ENCODE data around the gene ZSCAN29. TPM values are rescaled to one million over a fixed set of nuclear protein-coding genes. Genes with fewer than 3 reads are reported as not detected.

Gene ZSCAN29
- total and polyA plus RNA-seq, 2 of the 13 experiments (the other 11 are each of a cell fraction or from before 2014, with no cell fraction given): 8.3 to 27.4 TPM

- TF ChIP-seq AHDC1 (CRISPR knock-in tag; IDR thresholded peaks at IDR 0.05; ENCODE audit: borderline replicate concordance): no peak
- no peak for TF ChIP-seq ZNF12 (CRISPR knock-in tag; IDR thresholded peaks at IDR 0.05)
- no peak for TF ChIP-seq ZNF496 (CRISPR knock-in tag; IDR thresholded peaks at IDR 0.05; ENCODE audit: insufficient replicate concordance)
- no peak for TF ChIP-seq ZNF510 (CRISPR knock-in tag; IDR thresholded peaks at IDR 0.05; ENCODE audit: low read depth)
- no peak for TF ChIP-seq ZNF138 (CRISPR knock-in tag; IDR thresholded peaks at IDR 0.05; ENCODE audit: low read depth)
- TF ChIP-seq GATA4 (IDR thresholded peaks at IDR 0.05; ENCODE audit: borderline replicate concordance, low read depth): no peak
- TF ChIP-seq ARID2 (CRISPR knock-in tag; IDR thresholded peaks at IDR 0.05; ENCODE audit: borderline replicate concordance): 0 out of 2 replicates have a peak, but pooled peaks have one; percentile 61
- TF ChIP-seq SPEN (CRISPR knock-in tag; IDR thresholded peaks at IDR 0.05; ENCODE audit: low read depth): no peak
- no peak for TF ChIP-seq NCOA1 (CRISPR knock-in tag; IDR thresholded peaks at IDR 0.05)
- TF ChIP-seq ZNF33B (CRISPR knock-in tag; IDR thresholded peaks at IDR 0.05): no peak
- TF ChIP-seq MTA3 (CRISPR knock-in tag; IDR thresholded peaks at IDR 0.05): no peak
- no peak for TF ChIP-seq EZH2 (conservative IDR thresholded peaks at IDR 0.05; ENCODE audit: low read depth, low read length)
- TF ChIP-seq ZNF589 (CRISPR knock-in tag; conservative IDR thresholded peaks at IDR 0.05): no peak
Measured at GRCh38 chr15:43330780-43331087, 40.1 kb downstream of the ZSCAN29 start (continued).

Measured in HepG2 (cell line).